ENCODE measurements around the gene TRIM24. TPM values are rescaled to one million over a fixed set of nuclear protein-coding genes. Genes with fewer than 3 reads are reported as not detected.

TRIM24 gene
- total RNA-seq, 1 experiment from 2014 or later: 19.6 TPM

DNA sequence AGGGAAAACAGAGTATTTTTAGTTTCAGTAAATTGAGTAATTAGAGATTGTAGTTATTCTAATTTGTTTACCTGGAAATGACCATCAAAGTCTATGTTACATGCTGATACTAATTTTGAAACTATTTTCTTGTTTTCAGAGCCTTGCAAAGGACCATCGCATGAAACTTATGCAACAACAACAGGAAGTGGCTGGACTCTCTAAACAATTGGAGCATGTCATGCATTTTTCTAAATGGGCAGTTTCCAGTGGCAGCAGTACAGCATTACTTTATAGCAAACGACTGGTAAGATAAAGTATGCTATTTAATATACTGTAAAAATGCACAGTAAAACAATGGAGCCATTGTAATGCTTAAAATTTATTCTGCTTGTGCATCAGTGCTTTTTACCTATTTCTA is 78.5 kb downstream of the TRIM24 start:
- DNase-seq (ENCODE audit: low spot score): no peak

DNA sequence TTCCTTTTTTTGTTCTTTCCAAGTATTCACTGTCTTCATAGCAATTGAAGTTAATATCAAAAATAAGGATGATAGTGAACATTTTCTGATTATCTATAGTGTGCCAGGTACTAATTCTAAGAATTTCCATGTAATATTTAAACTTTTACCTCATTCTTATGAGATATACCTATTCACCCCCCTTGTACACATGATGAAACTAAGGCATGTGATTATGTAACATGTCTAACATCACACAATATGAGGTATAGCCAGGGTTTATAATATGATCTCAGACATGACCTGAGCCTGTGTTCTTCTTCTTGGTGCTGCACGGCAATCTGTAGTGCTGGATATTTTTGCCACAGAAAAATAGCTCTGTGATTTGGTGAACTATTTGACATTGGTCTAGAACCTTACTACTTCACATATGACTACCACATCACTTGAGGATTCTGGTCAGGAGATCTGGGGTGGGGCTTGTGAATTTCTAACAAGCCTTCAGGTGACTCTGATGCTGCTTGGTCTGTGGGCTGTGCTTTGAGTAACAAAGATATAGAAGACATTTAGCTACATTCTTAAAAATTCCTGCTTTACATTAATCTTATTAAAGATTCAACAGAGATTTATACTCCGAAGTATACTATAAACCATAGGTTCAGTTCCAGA is 79.1 kb downstream of the TRIM24 start:
- no peak for DNase-seq (ENCODE audit: low spot score)

DNA sequence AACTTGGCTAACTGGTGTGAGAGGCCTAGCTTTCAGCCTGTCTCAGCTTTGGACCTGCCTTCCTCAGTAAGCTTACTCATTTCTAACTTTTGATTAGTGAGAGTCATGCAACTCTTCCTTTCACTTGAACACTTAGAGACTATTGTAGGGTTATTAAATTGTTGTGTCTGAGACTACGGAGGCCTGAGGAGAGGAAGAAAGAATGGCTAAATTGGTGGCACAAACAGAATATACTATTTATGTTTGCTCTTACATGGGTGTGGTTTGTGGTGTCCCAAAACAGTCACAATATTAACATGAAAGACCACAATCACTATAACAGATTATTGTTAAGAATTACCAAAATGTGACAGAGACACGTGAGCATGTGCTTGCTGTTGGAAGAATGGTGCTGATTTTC is 82.1 kb downstream of the TRIM24 start:
- no peak for DNase-seq (ENCODE audit: low spot score)

DNA sequence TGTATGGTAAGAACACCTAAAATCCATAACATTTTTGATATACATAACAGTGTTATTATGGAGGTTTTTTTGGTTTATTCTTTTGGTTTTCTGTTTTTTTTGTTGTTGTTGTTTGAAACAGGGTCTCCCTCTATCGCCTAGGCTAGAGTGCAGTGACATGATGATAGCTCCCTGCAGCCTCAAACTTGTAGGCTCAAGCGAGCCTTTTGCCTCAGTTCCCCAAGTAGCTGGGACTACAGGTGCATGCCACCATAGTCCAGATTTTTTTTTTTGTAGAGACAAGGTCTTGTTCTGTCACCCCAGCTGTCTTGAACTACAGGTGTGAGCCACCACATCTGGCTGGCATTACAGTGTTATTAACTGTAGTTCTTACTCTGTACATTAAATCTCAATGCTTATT is 83.7 kb downstream of the TRIM24 start:
- DNase-seq (ENCODE audit: low spot score): no peak

DNA sequence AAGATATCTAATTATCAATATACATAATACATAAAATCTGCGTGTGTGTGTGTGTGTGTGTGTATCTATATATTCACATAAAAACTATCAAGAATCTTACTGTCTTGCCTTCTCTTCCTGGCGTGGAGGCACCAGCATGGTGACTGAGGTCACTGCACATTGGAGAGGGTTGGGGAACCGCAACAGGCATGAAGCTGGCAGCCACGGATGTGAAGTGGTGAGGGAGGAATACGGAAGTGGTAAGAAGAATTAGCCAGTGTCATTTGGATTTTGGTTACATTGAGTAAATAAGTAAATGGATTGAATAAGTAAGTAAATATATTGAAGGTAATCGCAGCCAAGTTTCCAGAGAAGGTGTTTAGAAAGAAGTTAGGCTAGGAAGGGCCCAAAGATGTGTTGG is 85.1 kb downstream of the TRIM24 start:
- DNase-seq (ENCODE audit: low spot score): no peak

DNA sequence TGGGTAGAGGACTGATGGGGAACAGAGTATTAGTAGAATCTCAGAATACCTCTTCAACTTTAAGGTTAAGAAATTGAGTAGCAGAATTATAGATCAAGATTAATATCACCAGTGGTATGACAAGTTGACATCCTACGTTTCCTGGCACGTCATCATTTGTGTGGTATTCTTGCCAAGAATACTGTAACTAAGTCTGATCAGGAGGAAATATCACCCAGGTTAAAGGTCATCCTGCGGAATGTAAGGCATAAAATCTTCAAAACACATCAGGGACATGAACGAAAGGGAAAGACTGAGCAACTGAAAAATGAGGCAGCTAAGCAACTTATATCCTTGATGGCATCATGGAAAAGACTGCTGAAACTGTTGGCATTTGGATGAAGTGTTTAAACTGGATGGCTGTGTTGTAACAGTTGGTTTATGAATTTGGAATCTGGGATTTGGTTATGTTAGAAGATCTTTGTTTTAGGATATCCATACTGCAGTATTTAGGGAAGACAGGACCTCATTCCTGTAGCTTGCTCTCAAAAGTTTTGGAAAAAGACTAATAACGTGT is 86.1 kb downstream of the TRIM24 start:
- DNase-seq (ENCODE audit: low spot score): no peak

DNA sequence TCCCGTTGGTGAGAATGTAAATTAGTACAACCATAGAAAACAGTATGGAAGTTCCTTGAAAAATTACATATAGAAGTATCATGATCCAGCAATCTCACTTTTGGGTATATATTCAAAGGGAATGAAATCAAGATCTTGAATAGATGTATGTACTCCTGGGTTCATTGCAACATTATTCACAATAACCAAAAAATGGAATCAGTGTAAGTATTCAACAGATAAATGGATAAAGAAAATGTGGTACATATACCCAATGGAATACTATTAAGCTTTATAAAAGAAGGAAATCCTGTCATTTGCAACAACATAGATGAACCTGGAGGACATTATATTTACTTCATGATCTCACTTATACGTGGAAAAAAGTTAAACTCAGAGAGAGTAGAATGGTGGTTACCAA is 86.8 kb downstream of the TRIM24 start:
- no peak for DNase-seq (ENCODE audit: low spot score)

DNA sequence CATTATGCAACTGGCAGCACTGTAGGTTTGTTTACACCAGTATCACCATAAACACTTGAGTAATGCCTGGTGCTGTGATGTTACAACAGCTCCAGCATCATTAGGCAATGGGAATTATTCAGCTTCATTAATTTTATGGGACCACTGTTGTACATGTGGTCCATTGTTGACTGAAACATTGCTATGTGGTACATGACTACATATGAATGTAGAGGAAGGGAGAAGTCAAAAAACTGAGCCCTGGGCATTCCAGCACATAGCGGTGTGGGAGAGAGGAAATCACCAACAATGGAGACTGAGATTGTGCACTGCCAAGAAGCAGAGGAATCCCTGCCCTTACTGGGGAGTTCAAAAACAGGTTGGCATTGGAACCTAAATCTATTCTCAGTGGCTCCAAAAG is 89.0 kb downstream of the TRIM24 start:
- no peak for DNase-seq (ENCODE audit: low spot score)

DNA sequence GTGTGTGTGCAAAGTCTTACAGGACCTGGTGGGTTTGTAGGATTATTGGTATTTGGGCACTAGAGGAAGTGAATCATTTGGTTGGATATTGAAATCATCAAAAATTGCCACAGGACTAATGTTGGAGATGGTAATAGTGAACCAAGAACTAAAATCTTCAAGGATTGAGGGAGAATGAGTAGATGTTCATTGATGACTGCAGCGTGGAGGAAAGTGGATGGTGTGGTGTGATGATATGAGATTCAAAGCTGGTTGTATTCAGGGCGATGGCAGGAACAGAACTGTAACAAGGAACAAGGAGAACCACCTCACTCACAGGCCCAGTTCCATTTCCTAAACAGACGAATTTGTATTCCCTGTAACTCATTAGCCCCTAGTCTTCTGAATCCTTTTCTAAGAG is 90.3 kb downstream of the TRIM24 start:
- no peak for DNase-seq (ENCODE audit: low spot score)

DNA sequence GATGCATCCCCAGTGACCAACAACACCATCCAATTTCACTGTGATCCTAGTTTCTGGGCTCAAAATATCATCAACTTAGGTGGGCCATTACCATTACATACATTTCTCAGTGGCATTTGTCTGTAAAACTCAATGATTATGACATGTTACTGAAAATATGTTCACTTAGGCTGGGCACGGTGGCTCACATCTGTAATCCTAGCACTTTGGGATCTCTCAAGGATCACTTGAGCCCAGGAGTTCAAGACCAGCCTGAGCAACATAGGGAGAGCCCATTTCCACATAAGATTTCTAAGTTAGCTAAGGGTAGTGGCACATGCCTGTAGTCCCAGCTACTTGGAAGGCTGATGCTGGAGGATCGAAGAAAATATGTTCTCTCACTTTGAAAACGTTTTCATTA is 91.0 kb downstream of the TRIM24 start:
- DNase-seq (ENCODE audit: low spot score): no peak

DNA sequence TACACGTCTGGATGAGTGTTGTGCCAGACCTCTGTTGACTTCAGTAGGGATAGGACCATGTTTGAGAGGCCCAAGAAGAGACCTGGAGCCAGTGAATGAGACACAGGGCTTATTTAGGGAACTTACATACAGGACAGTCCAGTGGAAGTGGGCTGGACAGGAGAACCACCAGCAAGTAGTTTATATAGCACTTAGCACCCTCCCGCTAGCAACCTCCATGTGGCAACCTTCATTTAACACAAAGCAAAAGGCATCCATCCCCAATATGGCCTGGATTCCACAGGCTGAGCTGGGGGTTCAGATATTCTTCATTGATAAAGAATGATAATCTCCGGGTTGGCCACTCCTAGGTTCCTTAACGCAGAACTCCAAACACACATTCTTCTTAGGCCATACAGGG is 93.7 kb downstream of the TRIM24 start:
- DNase-seq (ENCODE audit: low spot score): no peak

DNA sequence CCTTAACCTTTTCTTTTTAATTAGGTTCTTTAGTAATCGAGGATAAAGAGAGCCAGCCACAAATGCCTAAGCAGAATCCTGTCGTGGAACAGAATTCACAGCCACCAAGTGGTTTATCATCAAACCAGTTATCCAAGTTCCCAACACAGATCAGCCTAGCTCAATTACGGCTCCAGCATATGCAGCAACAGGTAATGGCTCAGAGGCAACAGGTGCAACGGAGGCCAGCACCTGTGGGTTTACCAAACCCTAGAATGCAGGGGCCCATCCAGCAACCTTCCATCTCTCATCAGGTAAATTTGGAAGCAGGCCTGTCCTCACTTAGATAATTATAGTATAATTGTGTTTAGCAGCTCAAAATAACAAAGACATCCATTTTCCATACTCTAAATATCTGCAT is 94.6 kb downstream of the TRIM24 start:
- no peak for DNase-seq (ENCODE audit: low spot score)

DNA sequence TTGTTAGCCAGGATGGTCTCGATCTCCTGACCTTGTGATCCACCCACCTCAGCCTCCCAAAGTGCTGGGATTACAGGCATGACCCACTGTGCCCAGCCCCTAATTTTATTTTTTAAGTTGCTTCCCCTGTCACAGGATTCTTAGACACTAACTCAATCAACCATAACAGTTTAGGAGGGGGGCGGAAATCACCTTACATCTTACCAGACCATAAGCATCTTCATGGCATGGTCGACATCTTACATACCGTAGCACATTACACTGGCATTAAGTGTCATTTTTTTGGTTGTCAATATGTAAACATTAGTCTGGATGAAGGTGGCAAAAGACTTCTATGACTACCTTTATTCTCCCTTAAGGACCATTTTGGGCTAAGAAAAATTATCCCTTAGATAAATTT is 95.6 kb downstream of the TRIM24 start:
- DNase-seq (ENCODE audit: low spot score): no peak

DNA sequence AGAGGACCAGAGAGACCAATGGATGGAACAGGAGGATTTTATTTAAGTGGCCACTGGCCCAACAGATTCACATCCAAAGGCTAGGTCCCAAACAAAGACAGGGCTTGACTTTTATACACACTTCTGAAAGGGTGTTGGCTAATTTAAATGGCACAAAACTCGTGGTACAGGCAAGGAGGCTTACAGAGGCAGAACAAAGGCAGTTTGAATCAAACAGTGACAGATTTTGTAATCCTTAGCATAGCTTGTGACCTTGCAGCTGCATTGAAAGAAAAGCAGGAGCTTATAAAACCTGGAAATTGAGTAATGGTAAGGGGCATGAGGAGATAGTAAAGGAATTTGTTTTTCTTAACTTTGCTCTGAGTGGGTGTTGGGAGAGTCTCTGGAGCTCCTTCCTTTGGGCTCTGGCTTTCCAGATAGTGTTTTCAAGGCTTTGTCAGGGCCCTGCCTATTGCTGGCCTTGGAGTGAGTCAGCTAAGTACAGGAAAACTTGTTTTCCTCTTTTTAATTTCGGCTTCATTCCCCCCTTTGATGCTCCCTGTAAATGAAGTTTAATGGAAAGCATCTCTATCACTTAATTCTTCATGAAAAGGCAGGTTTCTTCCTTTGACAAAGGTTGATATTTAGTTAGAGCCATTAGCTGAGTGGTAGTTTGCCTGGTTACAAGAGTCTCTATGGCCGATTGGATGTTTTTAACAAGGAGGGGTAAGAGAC is 96.9 kb downstream of the TRIM24 start:
- DNase-seq (ENCODE audit: low spot score): no peak

DNA sequence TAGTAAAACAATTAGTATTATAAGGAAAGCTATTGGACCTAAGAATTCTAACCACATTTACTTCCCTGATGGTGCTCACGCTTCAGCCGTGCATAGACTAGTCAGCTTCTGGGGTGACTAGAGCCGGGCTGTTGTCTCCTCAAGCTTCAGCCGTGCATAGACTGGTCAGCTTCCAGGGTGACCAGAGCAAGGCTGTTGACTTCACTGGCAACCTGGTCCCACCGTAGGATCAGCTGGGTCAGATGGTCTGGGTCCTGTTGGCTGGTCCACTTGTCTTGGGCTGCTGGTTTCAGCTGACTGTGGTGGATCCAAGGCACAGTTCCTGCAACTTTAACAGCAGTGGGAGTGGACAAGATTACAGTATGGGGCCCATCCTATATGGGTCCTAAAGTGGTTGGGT is 99.4 kb downstream of the TRIM24 start:
- DNase-seq (ENCODE audit: low spot score): no peak

DNA sequence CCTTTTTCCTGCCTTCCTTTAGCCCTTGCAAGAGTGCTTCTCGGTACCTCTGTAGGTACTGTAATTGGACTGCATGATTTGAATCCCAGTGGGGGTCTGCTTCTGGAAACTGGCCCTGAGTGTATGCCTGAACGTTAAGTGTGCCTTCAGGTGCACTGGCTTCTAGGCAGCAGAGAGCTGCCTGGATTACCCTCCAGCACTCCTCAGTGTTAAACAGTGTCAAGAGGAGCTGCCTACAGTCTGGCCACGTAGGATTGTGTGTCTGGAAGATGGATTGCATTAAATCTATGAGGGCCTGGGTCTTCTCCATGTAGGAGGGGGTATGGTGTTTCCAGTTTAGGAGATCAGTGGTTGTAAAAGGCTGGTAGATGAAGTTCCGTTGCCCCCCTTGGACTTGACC is 103.7 kb downstream of the TRIM24 start:
- DNase-seq (ENCODE audit: low spot score): peak; percentile 58

DNA sequence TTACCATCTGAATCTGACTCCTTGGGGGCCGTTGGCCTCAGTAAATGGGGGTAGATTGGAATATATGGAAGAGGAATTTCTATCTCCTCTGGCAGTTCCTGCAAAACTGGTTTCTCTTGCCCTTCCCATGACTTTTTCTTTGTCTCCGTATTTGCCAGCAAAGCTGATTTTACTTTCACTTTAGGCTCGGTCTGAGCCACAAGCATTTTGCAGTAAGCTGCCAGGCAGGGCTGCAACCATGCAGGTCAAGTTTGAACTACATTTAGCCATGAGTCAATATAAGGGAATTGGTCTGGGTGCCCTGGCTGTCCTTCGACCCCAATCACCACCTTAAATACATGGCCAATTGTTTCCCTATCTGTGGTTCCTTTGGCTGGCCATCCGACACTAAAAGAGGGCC is 104.3 kb downstream of the TRIM24 start:
- DNase-seq (ENCODE audit: low spot score): peak; percentile 88

DNA sequence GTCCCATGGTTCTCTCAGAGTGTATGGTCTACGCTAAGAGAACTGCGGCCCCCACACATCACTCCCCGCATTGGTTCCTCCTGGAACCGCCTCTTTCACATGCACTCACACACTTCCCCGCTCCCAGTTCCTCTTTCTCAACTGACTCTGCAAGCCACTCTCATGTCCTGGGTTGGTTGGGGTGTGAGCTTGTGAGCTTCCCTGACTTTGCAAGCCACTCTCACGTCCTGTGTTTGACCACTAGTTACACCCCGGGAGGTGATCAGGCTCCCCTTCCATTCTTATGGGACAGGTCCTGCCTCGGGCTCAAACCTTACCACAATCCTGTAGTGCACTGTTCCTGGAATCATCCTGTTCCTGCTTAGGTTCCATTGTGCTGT is 105.0 kb downstream of the TRIM24 start:
- DNase-seq (ENCODE audit: low spot score): no peak

DNA sequence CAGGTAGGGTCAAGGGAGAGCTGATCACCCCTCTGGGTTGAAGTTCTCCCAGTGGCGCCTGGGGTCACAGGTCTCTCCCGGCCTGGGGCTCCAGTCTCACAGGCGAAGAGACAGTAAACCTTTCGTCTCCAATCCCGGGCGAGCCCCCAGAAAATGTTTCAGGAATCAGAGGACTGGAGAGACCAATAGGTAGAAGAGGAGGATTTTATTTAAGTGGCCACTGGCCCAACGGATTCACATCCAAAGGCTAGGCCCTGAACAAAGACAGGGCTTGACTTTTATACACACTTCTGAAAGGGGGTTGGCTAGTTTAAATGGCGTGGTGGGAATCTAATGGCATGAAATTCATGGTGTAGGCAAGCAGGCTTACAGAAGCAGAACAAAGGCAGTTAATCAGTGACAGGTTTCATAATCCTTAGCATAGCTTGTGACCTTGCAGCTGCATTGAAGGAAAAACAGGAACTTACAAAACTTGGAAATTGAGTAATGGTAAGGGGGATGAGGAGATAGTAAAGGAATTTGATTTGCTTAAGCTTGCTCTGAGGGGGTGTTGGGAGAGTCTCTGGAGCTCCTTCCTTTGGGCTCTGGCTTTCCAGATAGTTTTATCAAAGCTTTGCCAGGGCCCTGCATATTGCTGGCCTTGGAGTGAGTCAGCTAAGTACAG is 105.5 kb downstream of the TRIM24 start:
- DNase-seq (ENCODE audit: low spot score): peak; percentile 17

DNA sequence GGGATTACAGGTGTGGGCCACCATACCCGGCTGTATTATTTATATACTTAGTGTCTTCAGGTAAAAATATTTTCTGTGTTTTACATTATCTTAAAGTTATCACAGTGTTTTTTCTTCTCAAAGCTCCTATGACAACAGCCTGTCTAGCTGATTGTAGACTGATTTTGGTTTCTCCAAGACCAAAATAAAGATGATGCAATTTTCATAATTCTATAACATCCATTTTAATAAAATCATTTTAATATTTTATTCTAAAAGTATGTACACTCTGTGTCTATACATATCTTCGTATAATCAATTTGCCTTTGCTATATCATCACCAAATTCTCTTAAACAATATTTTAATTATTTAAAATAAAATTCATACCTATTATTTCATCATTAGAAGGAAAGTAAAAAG is 108.6 kb downstream of the TRIM24 start:
- no peak for DNase-seq (ENCODE audit: low spot score)

DNA sequence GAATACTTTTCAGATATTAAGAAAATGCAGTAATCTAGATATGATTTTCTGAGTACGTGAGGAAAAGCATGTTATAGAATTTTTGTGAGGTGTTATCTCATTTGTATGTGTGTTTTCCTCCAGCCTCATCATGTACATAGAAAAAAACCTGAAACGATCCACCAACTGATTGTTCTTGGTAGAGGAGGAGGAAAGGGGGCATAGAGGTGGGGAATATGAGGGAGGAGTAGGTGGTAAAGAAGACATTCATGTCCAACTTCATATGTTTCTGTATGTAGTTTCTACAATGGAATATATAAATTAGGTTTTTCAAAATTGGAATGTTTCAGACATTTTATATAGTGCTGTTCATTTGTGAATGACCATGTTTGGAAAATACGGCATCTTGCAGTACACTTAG is 109.4 kb downstream of the TRIM24 start:
- DNase-seq (ENCODE audit: low spot score): no peak

DNA sequence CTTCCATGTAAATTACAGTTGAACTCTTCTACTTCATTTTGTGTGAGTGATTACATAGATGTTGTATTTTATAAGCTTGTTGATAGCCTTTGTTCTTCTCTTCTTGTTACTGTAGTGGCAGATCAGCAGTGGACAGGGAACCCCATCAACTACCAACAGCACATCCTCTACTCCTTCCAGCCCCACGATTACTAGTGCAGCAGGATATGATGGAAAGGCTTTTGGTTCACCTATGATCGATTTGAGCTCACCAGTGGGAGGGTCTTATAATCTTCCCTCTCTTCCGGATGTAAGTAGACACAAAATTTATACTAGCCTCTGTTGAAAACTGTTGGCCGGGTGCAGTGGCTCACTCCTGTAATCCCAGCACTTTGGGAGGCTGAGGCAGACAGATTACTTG is 110.7 kb downstream of the TRIM24 start:
- DNase-seq (ENCODE audit: low spot score): no peak

DNA sequence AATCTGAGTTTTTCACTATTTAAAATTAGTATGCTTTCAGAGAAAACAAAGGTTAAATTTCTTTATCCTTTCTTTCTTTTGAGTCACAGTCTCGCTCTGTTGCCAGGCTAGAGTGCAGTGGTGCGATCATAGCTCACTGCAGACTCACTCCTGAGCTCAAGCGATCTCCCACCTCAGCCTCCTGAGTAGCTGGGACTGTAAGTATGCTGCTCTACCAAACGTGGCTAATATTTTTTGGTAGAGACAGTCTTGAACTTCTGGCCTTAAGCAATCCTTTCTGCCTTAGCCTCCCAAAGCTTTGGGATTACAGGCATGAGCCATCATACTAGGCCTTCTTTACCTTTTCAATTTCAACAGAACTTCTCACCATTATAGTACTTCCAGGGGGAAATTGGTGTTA is 113.7 kb downstream of the TRIM24 start:
- no peak for DNase-seq (ENCODE audit: low spot score)
